Measurements from ENCODE around the gene COBL. TPM values are rescaled to one million over a fixed set of nuclear protein-coding genes. Genes with fewer than 3 reads are reported as not detected.

COBL gene
- total RNA-seq, 1 experiment from 2014 or later: 8.6 TPM

- Histone ChIP-seq H4K20me1 (ENCODE audit: low read length) (no peaks in the 10 kb centered on the region), H3K36me3 (ENCODE audit: low read depth, low read length) (no peaks in the 10 kb centered on the region), H3K79me2 (ENCODE audit: low read length) (no peaks in the 10 kb centered on the region), H3K4me2 (ENCODE audit: low read length) (no peak overlapping the region), H3F3A (ENCODE audit: low read length, unreplicated experiment) (no peaks in the 10 kb centered on the region), H3K4me3 (ENCODE audit: low read length) (no peak overlapping the region), H3K4me1 (ENCODE audit: insufficient read depth, low read length) (no peaks in the 10 kb centered on the region), H3K27me3 (ENCODE audit: low read length) (no peaks in the 10 kb centered on the region), H2AFZ (ENCODE audit: low read length) (no peak overlapping the region), H3K9ac (ENCODE audit: low read length) (no peak overlapping the region), H3K9me3 (ENCODE audit: low read length) (no peaks in the 10 kb centered on the region), H3K9me2 (replicated peaks; ENCODE audit: low read length) (no peaks in the 10 kb centered on the region), H3K27ac (ENCODE audit: low read length) (no peak overlapping the region)
- no TSS peak for BruUV-seq (replicated peaks)
- ATAC-seq (no peak), DNase-seq (no peak)
- POLR2A ChIA-PET (ENCODE audit: unreplicated experiment): no interaction called here
- CTCF ChIA-PET: no interaction called here
- TF ChIP-seq EZH2 (IDR thresholded peaks at IDR 0.05; ENCODE audit: low read length, unreplicated experiment): no peak
- no peak for TF ChIP-seq EZH2phosphoT487 (IDR thresholded peaks at IDR 0.05; ENCODE audit: borderline replicate concordance, low read length)
- no peak for TF ChIP-seq CTCF (conservative IDR thresholded peaks at IDR 0.05; ENCODE audit: low read depth, low read length)
- intact Hi-C loops (cut with micrococcal nuclease): no loop called here
Measured at GRCh38 chr7:50988988-50989387, 327.6 kb downstream of the COBL start.

GRCh38 chr7:50988465-50988864, 328.1 kb downstream of the COBL start:
- no peak overlapping the region for H3K27ac ChIP-seq (ENCODE audit: low read length)
- H2AFZ ChIP-seq (ENCODE audit: low read length): no peak overlapping the region
- BruUV-seq (replicated peaks): no TSS peak
- ChIA-PET CTCF (no interaction called here), POLR2A (ENCODE audit: unreplicated experiment) (no interaction called here)
- TF ChIP-seq CTCF (conservative IDR thresholded peaks at IDR 0.05; ENCODE audit: low read depth, low read length) (no peak), EZH2phosphoT487 (IDR thresholded peaks at IDR 0.05; ENCODE audit: borderline replicate concordance, low read length) (no peak), EZH2 (IDR thresholded peaks at IDR 0.05; ENCODE audit: low read length, unreplicated experiment) (no peak)
- H3K4me1 ChIP-seq (ENCODE audit: insufficient read depth, low read length): no peaks in the 10 kb centered on the region
- no peaks in the 10 kb centered on the region for H3F3A ChIP-seq (ENCODE audit: low read length, unreplicated experiment)
- H3K79me2 ChIP-seq (ENCODE audit: low read length): no peaks in the 10 kb centered on the region
- no peak overlapping the region for H3K9ac ChIP-seq (ENCODE audit: low read length)
- no peaks in the 10 kb centered on the region for H3K9me2 ChIP-seq (replicated peaks; ENCODE audit: low read length)
- no peaks in the 10 kb centered on the region for H3K9me3 ChIP-seq (ENCODE audit: low read length)
- intact Hi-C loops (cut with micrococcal nuclease): no loop called here
- H3K27me3 ChIP-seq (ENCODE audit: low read length): no peaks in the 10 kb centered on the region
- H3K4me3 ChIP-seq (ENCODE audit: low read length): no peak overlapping the region
- ATAC-seq: no peak
- no peaks in the 10 kb centered on the region for H3K36me3 ChIP-seq (ENCODE audit: low read depth, low read length)
- H4K20me1 ChIP-seq (ENCODE audit: low read length): no peaks in the 10 kb centered on the region
- DNase-seq: no peak
- H3K4me2 ChIP-seq (ENCODE audit: low read length): no peak overlapping the region

- TF ChIP-seq CTCF (conservative IDR thresholded peaks at IDR 0.05; ENCODE audit: low read depth, low read length): no peak
- no peak for TF ChIP-seq EZH2phosphoT487 (IDR thresholded peaks at IDR 0.05; ENCODE audit: borderline replicate concordance, low read length)
- intact Hi-C loops (cut with micrococcal nuclease): no loop called here
- POLR2A ChIA-PET (ENCODE audit: unreplicated experiment): no interaction called here
- Histone ChIP-seq H2AFZ (ENCODE audit: low read length) (no peak overlapping the region), H3K36me3 (ENCODE audit: low read depth, low read length) (no peaks in the 10 kb centered on the region), H3K4me3 (ENCODE audit: low read length) (no peak overlapping the region), H3K9me3 (ENCODE audit: low read length) (no peaks in the 10 kb centered on the region), H3K9me2 (replicated peaks; ENCODE audit: low read length) (no peaks in the 10 kb centered on the region), H3K9ac (ENCODE audit: low read length) (no peak overlapping the region), H3K4me1 (ENCODE audit: insufficient read depth, low read length) (no peaks in the 10 kb centered on the region), H3K79me2 (ENCODE audit: low read length) (no peaks in the 10 kb centered on the region), H3K4me2 (ENCODE audit: low read length) (no peak overlapping the region), H3K27ac (ENCODE audit: low read length) (no peak overlapping the region), H3F3A (ENCODE audit: low read length, unreplicated experiment) (no peaks in the 10 kb centered on the region), H4K20me1 (ENCODE audit: low read length) (no peaks in the 10 kb centered on the region), H3K27me3 (ENCODE audit: low read length) (no peaks in the 10 kb centered on the region)
- no TSS peak for BruUV-seq (replicated peaks)
- ATAC-seq (no peak), DNase-seq (no peak)
- CTCF ChIA-PET: no interaction called here
Measured at GRCh38 chr7:50985096-50985495, 331.5 kb downstream of the COBL start.

All from PC-3 (cell line).